K562 (cell line): ENCODE measurements around the gene SETD1B. TPM values are rescaled to one million over a fixed set of nuclear protein-coding genes. Genes with fewer than 3 reads are reported as not detected.

Source experiments
- ARNT ChIP-seq, 2 experiments: fragments of 450-650 bp; IDR thresholded peaks; 2 replicates each; pipeline ENCODE4 v1.6.1; 2016; ENCODE audit warnings: mild to moderate bottlenecking in 1 of 2
- C11orf30 ChIP-seq: fragments of 450-650 bp; IDR thresholded peaks from 2 replicates; pipeline ENCODE4 v1.6.1; 2016; ENCODE audit warnings: low read depth, mild to moderate bottlenecking
- CCNT2 ChIP-seq: IDR thresholded peaks from 2 replicates; pipeline ENCODE4 v1.6.1; 2011; ENCODE audit warnings: borderline replicate concordance, low read depth, mild to moderate bottlenecking, moderate library complexity, mixed read lengths, low read length; ENCODE audit not compliant: insufficient read length; ENCODE audit errors: extremely low read depth
- E2F6 ChIP-seq, 2 experiments: IDR thresholded peaks; 2 replicates each; pipeline ENCODE4 v1.6.1; 2011; ENCODE audit warnings: borderline replicate concordance in 1 of 2, control low read depth in 1 of 2, low read depth in 1 of 2, low read length in 1 of 2, mild to moderate bottlenecking in 1 of 2, mixed read lengths in 1 of 2, moderate library complexity in 1 of 2; ENCODE audit not compliant: insufficient read depth in 1 of 2, insufficient read length in 1 of 2, poor library complexity in 1 of 2, severe bottlenecking in 1 of 2; ENCODE audit errors: extremely low read depth in 1 of 2
- JUN ChIP-seq, 2 experiments: sonication (generic) in 1 of 2; formaldehyde crosslinking in 1 of 2; IDR thresholded peaks; 2 replicates each; pipeline versions ENCODE4 v1.6.1 to v1.8.0; 2012 to 2022; ENCODE audit warnings: borderline replicate concordance in 2 of 2, mild to moderate bottlenecking in 2 of 2, improper control_type of control experiment in 1 of 2, low read depth in 1 of 2, low read length in 1 of 2, missing genetic modification reagents in 1 of 2
- JUND ChIP-seq, 2 experiments: IDR thresholded peaks; 2 replicates in 1 of 2; 3 replicates in 1 of 2; pipeline ENCODE4 v1.6.1; 2011; ENCODE audit warnings: borderline replicate concordance in 2 of 2, low read depth in 2 of 2, low read length in 2 of 2, improper control_type of control experiment in 1 of 2, missing biosample characterization in 1 of 2, missing genetic modification characterization in 1 of 2, missing genetic modification reagents in 1 of 2
- MLLT1 ChIP-seq, 2 experiments: fragments of 450-650 bp; IDR thresholded peaks; 2 replicates each; pipeline ENCODE4 v1.6.1; 2016
- NFATC3 ChIP-seq: fragments of 450-650 bp; IDR thresholded peaks from 2 replicates; pipeline ENCODE4 v1.6.1; 2017; ENCODE audit warnings: mild to moderate bottlenecking
- NFRKB ChIP-seq: fragments of 450-650 bp; IDR thresholded peaks from 2 replicates; pipeline ENCODE4 v1.6.1; 2016; ENCODE audit warnings: low read depth
- PTBP1 ChIP-seq: fragments of 200-400 bp; formaldehyde crosslinking; IDR thresholded peaks from 2 replicates; pipeline ENCODE4 v1.6.1; 2017; ENCODE audit warnings: low read depth, low read length
- RBFOX2 ChIP-seq: fragments of 200-400 bp; formaldehyde crosslinking; IDR thresholded peaks from 2 replicates; pipeline ENCODE4 v1.6.1; 2017; ENCODE audit warnings: low read depth, mild to moderate bottlenecking, low read length, moderate library complexity
- RBM25 ChIP-seq: fragments of 200-400 bp; formaldehyde crosslinking; IDR thresholded peaks from 2 replicates; pipeline ENCODE4 v1.6.1; 2018; ENCODE audit warnings: low read length, low read depth, moderate library complexity; ENCODE audit not compliant: severe bottlenecking
- RFX5 ChIP-seq: IDR thresholded peaks from 2 replicates; pipeline ENCODE4 v1.6.1; 2011; ENCODE audit warnings: low read depth, mild to moderate bottlenecking, improper control_type of control experiment, low read length
- RNF219 ChIP-seq: fragments of 250-450 bp; sonication (Bioruptor Pico); IDR thresholded peaks from 2 replicates; pipeline ENCODE4 v1.5.0; 2022; ENCODE audit warnings: mild to moderate bottlenecking
- ZNF280A ChIP-seq: fragments of 450-650 bp; IDR thresholded peaks from 2 replicates; pipeline ENCODE4 v1.6.1; 2018; ENCODE audit warnings: mild to moderate bottlenecking, low read depth; ENCODE audit not compliant: partially characterized antibody
- ZNF282 ChIP-seq: sonication (generic); formaldehyde crosslinking; IDR thresholded peaks from 2 replicates; pipeline ENCODE4 v1.8.1; 2023; ENCODE audit warnings: missing genetic modification reagents
- ZNF444 ChIP-seq: fragments of 250-450 bp; sonication (Bioruptor Pico); IDR thresholded peaks from 2 replicates; pipeline ENCODE4 v1.4.0; 2020; ENCODE audit warnings: mild to moderate bottlenecking, moderate library complexity
- polyA plus RNA-seq, 8 experiments: library from polyadenylated mRNA; depleted of rRNA in 4 of 8; stranded (reverse) in 5 of 8; unstranded in 3 of 8; fragments of >200 nt; fragmentation: Nextera tagmentation in 2 of 8; fragmentation: Illumina TruSeq in 1 of 8; extraction: Ambion mirVana in 2 of 8; extraction: Trizol in 1 of 8; gene quantifications; 2 replicates each; pipeline versions ENCODE4 v1.2.1 to v1.2.3, GENCODE V29; 2011 to 2014; ENCODE audit warnings: inconsistent platforms in 1 of 8, missing spikeins in 1 of 8
- total RNA-seq, 7 experiments: library from RNA; depleted of rRNA in 6 of 7; stranded (reverse); fragments of >200 nt in 6 of 7; fragmentation: Illumina TruSeq in 2 of 7; extraction: Trizol in 2 of 7; gene quantifications; 2 replicates each; pipeline versions ENCODE4 v1.2.1 to v1.2.3, GENCODE V29; 2011 to 2021; ENCODE audit warnings: low replicate concordance in 1 of 7

SETD1B gene
- total and polyA plus RNA-seq, 9 of the 15 experiments (the other 6 are each of a cell fraction or from before 2014, with no cell fraction given): 0.48 to 26.6 (median 2.3) TPM

GRCh38 chr12:121800694-121801594 lies 2.9 kb upstream of the SETD1B start (continued):
- TF ChIP-seq NFATC3: no peak
- peak in 1 of 2 experiments; percentile 83 for TF ChIP-seq E2F6 (IDR thresholded peaks at IDR 0.05; ENCODE audit: borderline replicate concordance in 1 of 2, extremely low read depth in 1 of 2, insufficient read depth in 1 of 2, insufficient read length in 1 of 2, low read depth in 1 of 2, low read length in 1 of 2, poor library complexity in 1 of 2, severe bottlenecking in 1 of 2)
- TF ChIP-seq RNF219 (CRISPR knock-in tag): no peak
- no peak for TF ChIP-seq ZNF444 (CRISPR knock-in tag)
- TF ChIP-seq JUND (IDR thresholded peaks at IDR 0.05; ENCODE audit: borderline replicate concordance, low read depth, low read length): peak; percentile 46; the same call in 1 of the 2 replicates
- peak; percentile 31; the same call in 1 of the 3 replicates for TF ChIP-seq JUND (tag; IDR thresholded peaks at IDR 0.05; ENCODE audit: borderline replicate concordance, low read depth, low read length)
- TF ChIP-seq C11orf30: peak; percentile 92
- TF ChIP-seq RBFOX2: peak; percentile 87
- TF ChIP-seq ARNT (IDR thresholded peaks at IDR 0.05): no peak
- TF ChIP-seq PTBP1: no peak
- TF ChIP-seq NFRKB: peak; percentile 98
- TF ChIP-seq ZNF280A: no peak
- no peak for TF ChIP-seq JUN (IDR thresholded peaks at IDR 0.05; ENCODE audit: borderline replicate concordance, low read depth, low read length)
- TF ChIP-seq JUN (CRISPR knock-in tag; IDR thresholded peaks at IDR 0.05; ENCODE audit: borderline replicate concordance): no peak
- peak; percentile 64 for TF ChIP-seq CCNT2
- TF ChIP-seq MLLT1 (IDR thresholded peaks at IDR 0.05): peak; percentile 7 to 73; a peak in 3 of 4 replicates
- no peak for TF ChIP-seq ZNF282
- TF ChIP-seq RFX5: no peak
- no peak for TF ChIP-seq RBM25
